NCI-H2196 treated with DMSO at 0.1 percent for 48 hours (cell line): ENCODE data around the gene RAPGEF4.

Source experiments
- DNase-seq: peaks from one replicate; lab custom pipeline; 2025; ENCODE audit not compliant: unreplicated experiment; lab: John Stamatoyannopoulos, UW

The RAPGEF4 gene

GRCh38 chr2:173054466-173054865 is 318.8 kb downstream of the RAPGEF4 start:
- DNase-seq, result no peak

- DNase-seq, result no peak
Measured at GRCh38 chr2:173056705-173057364, 321.2 kb downstream of the RAPGEF4 start.

- DNase-seq, result no peak
Measured at GRCh38 chr2:173058097-173058496, 322.5 kb downstream of the RAPGEF4 start.

GRCh38 chr2:173058673-173059072 is 323.0 kb downstream of the RAPGEF4 start:
- no peak for DNase-seq

- no peak for DNase-seq
Measured at GRCh38 chr2:173059292-173059691, 323.6 kb downstream of the RAPGEF4 start.

GRCh38 chr2:173059971-173060461 is 324.4 kb downstream of the RAPGEF4 start:
- no peak for DNase-seq

GRCh38 chr2:173062801-173063200 is 327.2 kb downstream of the RAPGEF4 start:
- DNase-seq, result no peak

- no peak for DNase-seq
Measured at GRCh38 chr2:173064151-173064805, 328.6 kb downstream of the RAPGEF4 start.

- DNase-seq, result no peak
Measured at GRCh38 chr2:173066887-173067676, 331.4 kb downstream of the RAPGEF4 start.

- no peak for DNase-seq
Measured at GRCh38 chr2:173075056-173075780, 339.6 kb downstream of the RAPGEF4 start.

GRCh38 chr2:173075781-173076580 is 340.3 kb downstream of the RAPGEF4 start, which contains the start of gene MAP3K20:
Gene MAP3K20 (plus strand): TSS chr2:173075846. CDS start chr2:173091032, 15,186 bp downstream.
- peak; percentile 42 for DNase-seq

- DNase-seq, result no peak
Measured at GRCh38 chr2:173076581-173077345, 341.1 kb downstream of the RAPGEF4 start.

GRCh38 chr2:173077506-173078177 is 342.0 kb downstream of the RAPGEF4 start:
- DNase-seq, result no peak

GRCh38 chr2:173079141-173079540 is 343.5 kb downstream of the RAPGEF4 start:
- no peak for DNase-seq

- no peak for DNase-seq
Measured at GRCh38 chr2:173079973-173080860, 344.6 kb downstream of the RAPGEF4 start.

GRCh38 chr2:173086518-173087213 is 351.0 kb downstream of the RAPGEF4 start:
- DNase-seq, result no peak

GRCh38 chr2:173087214-173087581 is 351.6 kb downstream of the RAPGEF4 start:
- no peak for DNase-seq
